ENCODE data around the gene HGF.

- TF ChIP-seq PATZ1 (CRISPR knock-in tag; IDR thresholded peaks at IDR 0.05; ENCODE audit: borderline replicate concordance) (no peak), GLIS3 (CRISPR knock-in tag; IDR thresholded peaks at IDR 0.05) (no peak), TOX (CRISPR knock-in tag; IDR thresholded peaks at IDR 0.05; ENCODE audit: borderline replicate concordance) (no peak), ZC3H10 (CRISPR knock-in tag; IDR thresholded peaks at IDR 0.05) (no peak)
- TF ChIP-seq, protein P1, sequence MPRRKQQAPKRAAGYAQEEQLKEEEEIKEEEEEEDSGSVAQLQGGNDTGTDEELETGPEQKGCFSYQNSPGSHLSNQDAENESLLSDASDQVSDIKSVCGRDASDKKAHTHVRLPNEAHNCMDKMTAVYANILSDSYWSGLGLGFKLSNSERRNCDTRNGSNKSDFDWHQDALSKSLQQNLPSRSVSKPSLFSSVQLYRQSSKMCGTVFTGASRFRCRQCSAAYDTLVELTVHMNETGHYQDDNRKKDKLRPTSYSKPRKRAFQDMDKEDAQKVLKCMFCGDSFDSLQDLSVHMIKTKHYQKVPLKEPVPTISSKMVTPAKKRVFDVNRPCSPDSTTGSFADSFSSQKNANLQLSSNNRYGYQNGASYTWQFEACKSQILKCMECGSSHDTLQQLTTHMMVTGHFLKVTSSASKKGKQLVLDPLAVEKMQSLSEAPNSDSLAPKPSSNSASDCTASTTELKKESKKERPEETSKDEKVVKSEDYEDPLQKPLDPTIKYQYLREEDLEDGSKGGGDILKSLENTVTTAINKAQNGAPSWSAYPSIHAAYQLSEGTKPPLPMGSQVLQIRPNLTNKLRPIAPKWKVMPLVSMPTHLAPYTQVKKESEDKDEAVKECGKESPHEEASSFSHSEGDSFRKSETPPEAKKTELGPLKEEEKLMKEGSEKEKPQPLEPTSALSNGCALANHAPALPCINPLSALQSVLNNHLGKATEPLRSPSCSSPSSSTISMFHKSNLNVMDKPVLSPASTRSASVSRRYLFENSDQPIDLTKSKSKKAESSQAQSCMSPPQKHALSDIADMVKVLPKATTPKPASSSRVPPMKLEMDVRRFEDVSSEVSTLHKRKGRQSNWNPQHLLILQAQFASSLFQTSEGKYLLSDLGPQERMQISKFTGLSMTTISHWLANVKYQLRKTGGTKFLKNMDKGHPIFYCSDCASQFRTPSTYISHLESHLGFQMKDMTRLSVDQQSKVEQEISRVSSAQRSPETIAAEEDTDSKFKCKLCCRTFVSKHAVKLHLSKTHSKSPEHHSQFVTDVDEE (CRISPR knock-in tag; IDR thresholded peaks at IDR 0.05) = no peak
Observed at GRCh38 chr7:81692146-81692905, 77.5 kb downstream of the HGF start.

All from SK-N-SH treated with all-trans-retinoic acid at 6 μM for 48 hours (cell line).